GM12872 (cell line): Measurements from ENCODE around the gene CTR9.
A peak's percentile ranks its signal among the peaks of the same experiment; 100 is the strongest.

ENCODE experiments used
- TF ChIP-seq, protein P1 (sequence below): IDR thresholded peaks from 3 replicates; pipeline ENCODE4 v1.5.1; 2011; ENCODE audit warnings: low read depth, mild to moderate bottlenecking, low read length, moderate library complexity; ENCODE audit not compliant: insufficient read depth

The CTR9 gene

DNA sequence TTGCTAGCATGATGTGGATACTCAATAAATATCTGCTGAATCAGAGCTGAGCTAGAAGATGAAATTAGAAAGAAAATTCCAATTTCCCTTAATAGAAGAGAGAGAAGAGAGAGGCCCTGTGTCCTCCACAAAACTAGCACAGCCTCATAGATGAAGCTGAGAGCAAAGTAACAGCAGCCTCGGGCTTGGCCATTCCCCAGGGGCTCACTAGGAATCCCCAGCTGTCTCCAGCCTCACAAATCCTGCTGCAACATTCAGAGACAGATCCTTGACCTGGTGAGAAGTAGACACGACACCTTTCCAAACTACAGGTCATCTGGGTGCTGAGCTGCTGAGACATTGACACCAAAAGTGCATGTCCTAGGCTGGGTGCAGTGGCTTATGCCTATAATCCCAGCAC is 31.4 kb upstream of the CTR9 start:
- TF ChIP-seq, protein P1, sequence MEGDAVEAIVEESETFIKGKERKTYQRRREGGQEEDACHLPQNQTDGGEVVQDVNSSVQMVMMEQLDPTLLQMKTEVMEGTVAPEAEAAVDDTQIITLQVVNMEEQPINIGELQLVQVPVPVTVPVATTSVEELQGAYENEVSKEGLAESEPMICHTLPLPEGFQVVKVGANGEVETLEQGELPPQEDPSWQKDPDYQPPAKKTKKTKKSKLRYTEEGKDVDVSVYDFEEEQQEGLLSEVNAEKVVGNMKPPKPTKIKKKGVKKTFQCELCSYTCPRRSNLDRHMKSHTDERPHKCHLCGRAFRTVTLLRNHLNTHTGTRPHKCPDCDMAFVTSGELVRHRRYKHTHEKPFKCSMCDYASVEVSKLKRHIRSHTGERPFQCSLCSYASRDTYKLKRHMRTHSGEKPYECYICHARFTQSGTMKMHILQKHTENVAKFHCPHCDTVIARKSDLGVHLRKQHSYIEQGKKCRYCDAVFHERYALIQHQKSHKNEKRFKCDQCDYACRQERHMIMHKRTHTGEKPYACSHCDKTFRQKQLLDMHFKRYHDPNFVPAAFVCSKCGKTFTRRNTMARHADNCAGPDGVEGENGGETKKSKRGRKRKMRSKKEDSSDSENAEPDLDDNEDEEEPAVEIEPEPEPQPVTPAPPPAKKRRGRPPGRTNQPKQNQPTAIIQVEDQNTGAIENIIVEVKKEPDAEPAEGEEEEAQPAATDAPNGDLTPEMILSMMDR: no peak

DNA sequence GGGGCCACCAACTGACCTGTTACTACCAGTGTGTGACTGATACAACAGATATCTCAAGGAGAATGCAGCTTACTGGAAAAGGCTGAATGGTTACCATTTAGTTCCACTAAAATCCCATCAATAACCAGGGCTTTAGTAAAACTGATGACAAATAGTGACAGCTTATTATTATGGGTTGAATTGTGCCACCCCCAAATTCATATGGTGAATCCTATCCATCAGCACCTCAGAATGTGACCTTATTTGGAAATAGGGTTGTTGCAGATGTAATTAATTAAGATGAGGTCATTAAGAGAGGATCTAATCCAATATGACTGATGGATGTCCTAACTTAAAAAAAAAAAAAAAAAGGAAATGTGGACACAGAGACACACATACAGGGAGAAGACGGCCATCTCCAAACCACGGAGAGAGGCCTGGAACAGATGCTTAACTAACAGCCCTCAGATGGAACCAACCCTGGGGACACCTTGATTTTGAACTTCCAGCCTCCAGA is 30.1 kb upstream of the CTR9 start:
- TF ChIP-seq, protein P1: no peak

DNA sequence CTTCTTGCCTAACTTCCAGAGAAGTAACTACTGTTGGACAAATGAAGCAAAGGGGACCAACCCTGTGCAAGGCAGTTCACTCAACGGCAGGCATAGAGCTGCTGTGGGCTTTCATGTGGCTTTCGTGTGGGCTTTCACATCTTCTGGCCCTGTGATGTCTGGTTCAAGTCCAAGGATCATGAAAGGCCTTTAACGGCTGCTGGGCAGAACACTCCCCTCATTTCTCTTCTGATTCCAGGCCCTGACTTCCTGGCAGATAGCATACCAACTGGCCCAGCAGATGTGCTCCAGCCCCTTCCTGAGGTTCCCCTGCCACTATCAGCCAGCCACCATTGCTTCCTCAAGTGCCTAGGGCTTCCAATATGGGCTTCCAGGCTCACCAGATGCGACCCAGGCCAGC is 28.7 kb upstream of the CTR9 start:
- TF ChIP-seq, protein P1: no peak

DNA sequence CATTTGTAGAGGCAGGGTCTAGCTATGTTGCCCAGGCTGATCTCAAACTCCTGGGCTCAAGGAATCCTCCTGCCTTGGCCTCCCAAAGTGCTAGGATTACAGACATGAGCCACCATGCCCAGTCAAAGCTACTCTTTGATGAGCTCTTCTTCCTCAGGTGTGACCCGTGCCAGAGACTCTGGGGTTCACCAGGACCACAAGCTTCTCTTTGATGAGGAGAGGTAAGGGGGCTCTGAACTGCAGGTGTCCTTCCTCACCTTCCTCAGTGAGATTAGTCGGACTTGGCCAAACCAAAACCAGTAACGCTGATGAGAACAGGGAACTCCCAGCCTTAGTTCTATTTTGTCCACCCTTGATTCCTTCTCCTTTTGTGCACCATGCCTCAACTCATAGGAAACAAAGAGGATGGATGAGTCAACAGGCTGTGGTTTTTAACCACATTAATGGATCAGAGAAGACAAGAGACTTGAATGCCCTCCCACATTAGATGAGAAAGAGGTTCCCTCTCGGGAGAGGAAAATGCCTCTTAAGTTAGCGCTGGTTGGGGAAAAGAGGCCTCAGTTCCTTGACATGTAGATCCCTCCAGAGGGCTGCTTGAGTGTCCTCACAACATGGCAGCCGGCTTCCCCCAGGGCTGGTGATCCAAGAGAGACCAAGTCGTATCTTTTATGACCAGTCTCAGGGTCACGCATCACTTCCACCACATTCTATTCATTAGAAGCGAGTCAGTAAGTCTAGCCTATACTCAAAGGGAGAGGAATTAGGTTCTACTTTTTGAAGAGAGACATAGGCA is 25.7 kb upstream of the CTR9 start:
- TF ChIP-seq, protein P1: no peak

DNA sequence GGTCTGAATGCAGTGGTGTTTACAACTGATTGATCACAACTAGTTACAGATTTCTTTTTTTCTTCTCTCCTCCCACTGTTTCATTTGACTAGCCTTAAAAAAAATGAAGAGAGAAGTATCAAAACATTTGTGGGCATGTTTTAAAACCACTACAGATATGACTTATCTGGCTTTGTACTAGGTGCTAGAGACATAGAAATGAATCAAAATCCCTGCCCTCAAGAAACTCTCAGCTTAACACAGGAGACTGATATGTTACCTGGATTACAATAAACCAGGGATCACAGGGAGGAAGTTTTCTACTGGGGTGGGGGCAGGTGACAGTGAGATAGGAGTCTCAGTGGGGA is 25.2 kb upstream of the CTR9 start:
- TF ChIP-seq, protein P1: no peak

DNA sequence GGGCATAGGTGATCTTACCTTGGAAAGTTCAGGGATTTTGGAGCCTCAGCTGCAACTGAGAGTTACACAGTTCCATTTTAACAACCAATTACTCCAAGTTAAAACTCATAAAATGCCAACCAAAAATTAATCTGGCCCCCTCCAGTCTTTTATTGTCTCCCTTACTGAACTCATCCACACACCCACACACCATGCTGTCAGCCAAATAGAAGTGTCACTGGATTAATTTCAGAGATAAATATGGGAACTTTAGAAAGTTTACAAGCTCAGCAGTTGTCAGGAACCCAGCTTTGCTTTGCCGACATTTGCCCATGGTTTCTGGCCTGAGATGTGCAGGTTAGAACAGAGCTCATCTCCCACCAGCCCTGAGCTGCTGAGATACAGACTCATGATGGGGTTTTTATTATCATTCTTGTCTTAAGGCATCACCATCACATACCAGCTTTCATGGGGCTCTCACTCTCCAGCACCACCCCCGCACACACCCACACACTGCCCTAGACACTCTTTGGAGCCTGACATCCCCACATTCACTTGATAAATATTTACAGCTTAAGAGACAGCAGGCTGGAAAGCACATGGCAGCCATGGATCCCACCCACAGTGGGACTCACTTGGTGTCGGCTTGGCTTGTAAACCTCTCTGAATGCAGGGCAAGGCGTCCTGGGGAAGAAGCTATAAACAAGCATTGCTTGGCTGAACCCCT is 23.7 kb upstream of the CTR9 start:
- TF ChIP-seq, protein P1: no peak

DNA sequence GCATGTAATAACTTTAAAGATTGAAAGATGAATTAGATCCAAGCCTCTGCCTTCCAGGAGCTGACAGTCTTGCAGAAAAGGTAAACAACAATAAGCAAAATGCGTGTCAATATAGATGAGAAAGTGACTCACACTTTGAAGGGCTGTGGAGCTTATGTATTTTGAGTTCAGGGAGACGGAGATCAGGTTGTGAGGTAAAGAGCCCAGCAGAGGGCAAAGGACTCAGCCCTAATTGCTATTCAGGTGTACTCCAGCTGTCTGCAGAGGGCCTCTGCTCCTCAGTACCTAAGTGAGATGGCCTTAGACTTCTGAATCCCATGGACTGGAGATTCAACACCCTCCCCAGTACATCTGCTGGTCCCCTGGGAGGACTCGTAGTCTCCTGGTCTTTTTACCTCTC is 22.9 kb upstream of the CTR9 start:
- TF ChIP-seq, protein P1: 0 out of 3 replicates have a peak, but pooled peaks have one; percentile 2
